ENCODE measurements around the gene NLRP4.

- TF ChIP-seq TSHZ2 (CRISPR knock-in tag; IDR thresholded peaks at IDR 0.05), result no peak
- TF ChIP-seq ISL1 (CRISPR knock-in tag; IDR thresholded peaks at IDR 0.05), result no peak
- no peak for TF ChIP-seq ZFP3 (CRISPR knock-in tag; IDR thresholded peaks at IDR 0.05)
Measured at GRCh38 chr19:55858401-55858800, 22.1 kb downstream of the NLRP4 start.

All from SK-N-SH treated with all-trans-retinoic acid at 6 μM for 48 hours (cell line).